Measurements from ENCODE around the gene KPTN.

DNA sequence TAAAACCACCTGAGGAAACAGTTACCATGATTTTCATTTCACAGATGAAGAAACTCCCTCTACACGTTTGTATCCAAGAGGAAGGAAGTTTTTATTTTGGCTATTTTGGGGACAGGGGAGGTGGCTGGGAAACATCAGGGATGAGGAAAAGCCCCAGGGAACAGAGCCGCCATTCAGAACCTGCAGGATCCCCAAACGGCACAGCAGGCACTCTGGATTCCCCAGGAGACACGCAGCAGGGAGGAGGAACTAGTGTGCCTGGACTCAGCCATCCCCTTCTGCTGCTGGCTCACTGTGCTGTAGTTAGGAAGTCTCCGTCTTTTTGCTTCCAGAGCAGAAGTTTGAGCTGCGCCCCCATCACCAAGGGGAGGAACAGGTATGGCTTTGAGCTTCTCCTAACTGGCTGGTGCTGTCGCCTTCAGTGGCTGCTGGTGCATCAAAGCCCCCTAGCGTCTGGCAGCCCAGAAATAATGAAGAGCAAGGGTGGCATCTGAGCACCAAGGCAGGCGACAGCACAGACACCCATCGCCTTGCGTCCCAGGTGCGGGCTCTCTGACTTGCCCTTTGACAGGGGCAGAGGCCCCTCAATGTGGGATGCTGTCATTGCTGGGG is 26.6 kb upstream of the KPTN start:
- TF ChIP-seq, protein P1, sequence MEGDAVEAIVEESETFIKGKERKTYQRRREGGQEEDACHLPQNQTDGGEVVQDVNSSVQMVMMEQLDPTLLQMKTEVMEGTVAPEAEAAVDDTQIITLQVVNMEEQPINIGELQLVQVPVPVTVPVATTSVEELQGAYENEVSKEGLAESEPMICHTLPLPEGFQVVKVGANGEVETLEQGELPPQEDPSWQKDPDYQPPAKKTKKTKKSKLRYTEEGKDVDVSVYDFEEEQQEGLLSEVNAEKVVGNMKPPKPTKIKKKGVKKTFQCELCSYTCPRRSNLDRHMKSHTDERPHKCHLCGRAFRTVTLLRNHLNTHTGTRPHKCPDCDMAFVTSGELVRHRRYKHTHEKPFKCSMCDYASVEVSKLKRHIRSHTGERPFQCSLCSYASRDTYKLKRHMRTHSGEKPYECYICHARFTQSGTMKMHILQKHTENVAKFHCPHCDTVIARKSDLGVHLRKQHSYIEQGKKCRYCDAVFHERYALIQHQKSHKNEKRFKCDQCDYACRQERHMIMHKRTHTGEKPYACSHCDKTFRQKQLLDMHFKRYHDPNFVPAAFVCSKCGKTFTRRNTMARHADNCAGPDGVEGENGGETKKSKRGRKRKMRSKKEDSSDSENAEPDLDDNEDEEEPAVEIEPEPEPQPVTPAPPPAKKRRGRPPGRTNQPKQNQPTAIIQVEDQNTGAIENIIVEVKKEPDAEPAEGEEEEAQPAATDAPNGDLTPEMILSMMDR (IDR thresholded peaks at IDR 0.05; ENCODE audit: poor library complexity): no peak
- TF ChIP-seq EZH2 (IDR thresholded peaks at IDR 0.05; ENCODE audit: borderline replicate concordance) (no peak), EZH2phosphoT487 (IDR thresholded peaks at IDR 0.05; ENCODE audit: low read depth, severe bottlenecking, unreplicated experiment) (no peak)

Measured in hepatocyte (in vitro differentiated cells).